Measurements from ENCODE around the gene MIS12. TPM values are rescaled to one million over a fixed set of nuclear protein-coding genes. Genes with fewer than 3 reads are reported as not detected.

Gene MIS12
- total RNA-seq, 1 donor from 2014 or later = 33.9 TPM

DNA sequence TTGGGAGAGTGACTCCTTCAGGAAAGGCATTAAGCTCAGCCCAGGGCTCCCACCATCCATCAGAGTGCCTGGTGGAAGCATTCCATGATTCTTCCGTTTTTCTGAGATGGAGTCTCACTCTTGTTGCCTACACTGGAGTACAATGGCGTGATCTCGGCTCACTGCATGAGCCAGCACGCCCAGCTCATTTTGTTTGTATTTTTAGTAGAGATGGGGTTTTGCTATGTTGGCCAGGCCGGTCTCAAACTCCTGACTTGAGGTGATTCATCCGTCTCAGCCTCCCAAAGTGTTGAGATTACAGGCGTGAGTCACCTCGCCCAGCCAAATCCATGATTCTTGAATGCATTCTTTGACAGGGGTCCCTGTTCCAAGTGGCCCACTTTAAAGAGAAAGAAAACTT is 23.1 kb downstream of the MIS12 start:
- H3K27me3 Mint-ChIP-seq (ENCODE audit: low read depth) = peaks cover 6% of the 10 kb centered on the region
- no peak for DNase-seq (ENCODE audit: low read depth, low spot score)
- TF ChIP-seq, protein P1, sequence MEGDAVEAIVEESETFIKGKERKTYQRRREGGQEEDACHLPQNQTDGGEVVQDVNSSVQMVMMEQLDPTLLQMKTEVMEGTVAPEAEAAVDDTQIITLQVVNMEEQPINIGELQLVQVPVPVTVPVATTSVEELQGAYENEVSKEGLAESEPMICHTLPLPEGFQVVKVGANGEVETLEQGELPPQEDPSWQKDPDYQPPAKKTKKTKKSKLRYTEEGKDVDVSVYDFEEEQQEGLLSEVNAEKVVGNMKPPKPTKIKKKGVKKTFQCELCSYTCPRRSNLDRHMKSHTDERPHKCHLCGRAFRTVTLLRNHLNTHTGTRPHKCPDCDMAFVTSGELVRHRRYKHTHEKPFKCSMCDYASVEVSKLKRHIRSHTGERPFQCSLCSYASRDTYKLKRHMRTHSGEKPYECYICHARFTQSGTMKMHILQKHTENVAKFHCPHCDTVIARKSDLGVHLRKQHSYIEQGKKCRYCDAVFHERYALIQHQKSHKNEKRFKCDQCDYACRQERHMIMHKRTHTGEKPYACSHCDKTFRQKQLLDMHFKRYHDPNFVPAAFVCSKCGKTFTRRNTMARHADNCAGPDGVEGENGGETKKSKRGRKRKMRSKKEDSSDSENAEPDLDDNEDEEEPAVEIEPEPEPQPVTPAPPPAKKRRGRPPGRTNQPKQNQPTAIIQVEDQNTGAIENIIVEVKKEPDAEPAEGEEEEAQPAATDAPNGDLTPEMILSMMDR (conservative IDR thresholded peaks at IDR 0.05) = no peak
- H3K27ac Mint-ChIP-seq (ENCODE audit: unreplicated experiment) = peak overlapping the region; percentile 69
- no peaks in the 10 kb centered on the region for H3K36me3 Mint-ChIP-seq (ENCODE audit: low read depth)
- H3K9me3 Mint-ChIP-seq = no peaks in the 10 kb centered on the region
- H3K4me3 Mint-ChIP-seq = no peak overlapping the region
- H3K4me1 Mint-ChIP-seq = peaks cover 23% of the 10 kb centered on the region

DNA sequence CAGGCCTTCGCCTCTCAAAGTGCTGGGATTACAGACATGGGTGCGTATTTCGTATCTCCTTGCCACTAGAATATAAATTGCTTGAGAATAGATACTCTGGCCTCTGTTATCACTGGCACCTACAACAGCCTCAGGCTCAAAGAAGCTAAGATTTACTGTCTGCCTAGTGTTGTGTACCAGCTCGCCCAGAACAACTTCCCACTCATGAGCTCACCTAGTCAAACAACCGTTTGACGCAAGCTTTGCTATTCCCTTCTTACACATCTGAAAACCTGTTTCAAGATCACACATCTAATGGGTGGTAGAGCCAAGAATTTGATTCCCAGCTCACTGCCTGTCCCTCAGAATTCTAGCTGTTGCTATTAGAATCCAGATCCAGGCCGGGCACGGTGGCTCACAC is 24.4 kb downstream of the MIS12 start:
- H3K9me3 Mint-ChIP-seq = no peaks in the 10 kb centered on the region
- no peak overlapping the region for H3K4me3 Mint-ChIP-seq
- TF ChIP-seq, protein P1 (conservative IDR thresholded peaks at IDR 0.05) = no peak
- peaks cover 23% of the 10 kb centered on the region for H3K4me1 Mint-ChIP-seq
- no peaks in the 10 kb centered on the region for H3K36me3 Mint-ChIP-seq (ENCODE audit: low read depth)
- H3K27me3 Mint-ChIP-seq (ENCODE audit: low read depth) = peaks cover 7% of the 10 kb centered on the region
- no peak for DNase-seq (ENCODE audit: low read depth, low spot score)
- no peak overlapping the region for H3K27ac Mint-ChIP-seq (ENCODE audit: unreplicated experiment)

DNA sequence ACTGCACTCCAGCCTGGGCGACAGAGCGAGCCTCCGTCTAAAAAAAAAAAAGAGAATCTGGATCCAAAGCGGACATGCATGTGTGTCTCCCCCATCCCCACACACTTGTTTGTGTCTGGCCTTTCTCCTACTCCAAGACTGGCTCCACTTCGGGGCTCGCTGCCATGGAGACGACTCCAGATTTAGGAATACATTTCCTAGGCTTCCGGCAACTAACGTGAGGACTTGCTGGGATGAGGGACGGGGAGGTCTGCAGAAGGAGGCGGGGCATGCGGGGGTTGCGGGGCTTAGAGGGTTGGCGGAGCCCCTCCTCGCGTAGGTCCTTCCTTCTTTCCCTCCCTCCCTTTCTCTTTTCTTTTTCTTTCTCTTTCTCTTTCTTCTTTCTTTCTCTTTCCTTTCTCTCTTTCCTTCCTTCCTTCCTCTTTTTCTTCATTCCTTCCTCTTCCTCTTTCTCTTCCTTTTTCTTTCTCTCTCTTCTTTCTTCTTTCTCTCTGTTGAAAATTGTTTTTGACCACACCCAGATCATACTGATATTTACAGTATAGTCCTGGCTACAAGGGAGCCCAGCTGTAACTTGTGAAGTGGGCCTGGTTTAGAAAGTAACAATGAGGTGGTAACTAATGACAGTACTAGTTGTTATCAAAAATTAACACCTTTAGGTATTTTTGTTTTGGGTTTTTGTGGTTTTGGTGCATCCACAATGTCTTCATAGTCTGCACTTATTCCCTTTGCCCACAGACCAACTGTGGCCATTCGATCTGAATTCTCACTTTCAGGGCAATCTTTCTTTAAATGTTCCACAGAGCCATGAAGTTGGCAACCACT is 25.2 kb downstream of the MIS12 start:
- peaks cover 12% of the 10 kb centered on the region for H3K27me3 Mint-ChIP-seq (ENCODE audit: low read depth)
- TF ChIP-seq, protein P1 (conservative IDR thresholded peaks at IDR 0.05) = no peak
- no peak for DNase-seq (ENCODE audit: low read depth, low spot score)
- no peaks in the 10 kb centered on the region for H3K36me3 Mint-ChIP-seq (ENCODE audit: low read depth)
- H3K27ac Mint-ChIP-seq (ENCODE audit: unreplicated experiment) = no peak overlapping the region
- no peaks in the 10 kb centered on the region for H3K9me3 Mint-ChIP-seq
- H3K4me3 Mint-ChIP-seq = no peak overlapping the region
- peaks cover 23% of the 10 kb centered on the region for H3K4me1 Mint-ChIP-seq

DNA sequence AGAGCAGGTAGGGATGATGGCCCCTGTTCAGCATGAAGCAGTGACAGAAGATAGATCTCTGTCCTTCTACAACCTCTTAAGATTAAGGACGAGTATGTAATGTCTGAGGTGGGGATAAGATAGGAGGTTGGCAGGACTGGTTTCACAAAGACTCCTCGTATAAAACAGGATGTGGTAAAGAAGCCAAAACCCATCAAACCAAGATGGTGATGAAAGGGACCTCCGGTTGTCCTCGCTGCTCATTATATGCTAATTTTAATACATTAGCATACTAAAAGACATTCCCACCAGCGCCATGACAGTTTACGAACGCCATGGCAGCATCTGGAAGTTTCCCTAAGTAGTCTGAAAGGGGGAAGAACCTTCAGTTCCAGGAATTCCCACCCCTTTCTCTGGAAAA is 27.3 kb downstream of the MIS12 start:
- TF ChIP-seq, protein P1 (conservative IDR thresholded peaks at IDR 0.05) = no peak
- Mint-ChIP-seq H3K9me3 (no peaks in the 10 kb centered on the region), H3K27me3 (ENCODE audit: low read depth) (peaks cover 20% of the 10 kb centered on the region), H3K27ac (ENCODE audit: unreplicated experiment) (no peak overlapping the region), H3K4me1 (peaks cover 19% of the 10 kb centered on the region), H3K36me3 (ENCODE audit: low read depth) (no peaks in the 10 kb centered on the region), H3K4me3 (no peak overlapping the region)
- no peak for DNase-seq (ENCODE audit: low read depth, low spot score)

DNA sequence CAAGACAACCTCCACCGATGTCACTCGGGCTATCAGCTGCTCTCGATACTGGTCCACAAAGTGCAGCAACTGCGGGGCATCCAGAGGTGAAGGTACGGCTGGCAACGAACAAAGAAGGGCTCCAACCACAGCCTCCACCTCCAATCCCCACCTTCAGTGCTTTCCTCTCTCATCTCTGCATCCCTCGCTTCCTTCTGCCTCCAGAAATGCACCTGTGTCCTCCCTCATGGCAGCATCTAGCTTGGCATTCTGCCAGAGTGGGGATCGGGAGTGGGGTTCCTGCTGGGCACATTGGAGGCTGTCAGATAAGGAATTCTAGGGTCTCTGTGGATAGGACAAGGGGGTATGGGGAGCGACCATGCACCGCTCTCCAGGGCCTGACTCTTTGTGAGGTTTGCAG is 28.6 kb downstream of the MIS12 start:
- Mint-ChIP-seq H3K36me3 (ENCODE audit: low read depth) (no peaks in the 10 kb centered on the region), H3K27ac (ENCODE audit: unreplicated experiment) (no peak overlapping the region)

More for the DNA sequence above, 28.6 kb downstream of the MIS12 start:
- H3K4me3 Mint-ChIP-seq = no peak overlapping the region
- H3K27me3 Mint-ChIP-seq (ENCODE audit: low read depth) = peaks cover 20% of the 10 kb centered on the region
- peaks cover 7% of the 10 kb centered on the region for H3K4me1 Mint-ChIP-seq
- TF ChIP-seq, protein P1 (conservative IDR thresholded peaks at IDR 0.05) = no peak
- no peak for DNase-seq (ENCODE audit: low read depth, low spot score)
- H3K9me3 Mint-ChIP-seq = no peaks in the 10 kb centered on the region

Data from neural crest cell (in vitro differentiated cells).